MG63 (cell line): Measurements from ENCODE around the gene IRX3. TPM values are rescaled to one million over a fixed set of nuclear protein-coding genes. Genes with fewer than 3 reads are reported as not detected.
A peak's percentile ranks its signal among the peaks of the same experiment; 100 is the strongest.

Experiments used
- DNase-seq: peaks from one replicate; pipeline ENCODE4 v3.0.0-alpha.2; 2020
- H3K27me3 ChIP-seq: fragments of 250-450 bp; sonication (Bioruptor Pico); 2 replicates; pipeline ENCODE4 v1.5.1; 2020; ENCODE audit warnings: mild to moderate bottlenecking, moderate library complexity
- H3K36me3 ChIP-seq: fragments of 250-450 bp; sonication (Bioruptor Pico); 2 replicates; pipeline ENCODE4 v1.5.1; 2020; ENCODE audit warnings: mild to moderate bottlenecking, moderate library complexity
- H3K4me3 ChIP-seq: fragments of 250-450 bp; sonication (Bioruptor Pico); 2 replicates; pipeline ENCODE4 v1.5.1; 2020; ENCODE audit warnings: mild to moderate bottlenecking, moderate library complexity
- H3K9me3 ChIP-seq: fragments of 250-450 bp; sonication (Bioruptor Pico); 2 replicates; pipeline ENCODE4 v1.5.1; 2020; ENCODE audit warnings: mild to moderate bottlenecking, moderate library complexity
- total RNA-seq: library from RNA; depleted of rRNA; stranded (reverse); fragments of >200 nt; shearing (Covaris generic); gene quantifications from 2 replicates; pipeline ENCODE4 v1.2.3, GENCODE V29; 2014; ENCODE audit warnings: low replicate concordance; rRNA removed

The IRX3 gene
- 24.3 and 28.8 TPM in 2 replicates for total RNA-seq

DNA sequence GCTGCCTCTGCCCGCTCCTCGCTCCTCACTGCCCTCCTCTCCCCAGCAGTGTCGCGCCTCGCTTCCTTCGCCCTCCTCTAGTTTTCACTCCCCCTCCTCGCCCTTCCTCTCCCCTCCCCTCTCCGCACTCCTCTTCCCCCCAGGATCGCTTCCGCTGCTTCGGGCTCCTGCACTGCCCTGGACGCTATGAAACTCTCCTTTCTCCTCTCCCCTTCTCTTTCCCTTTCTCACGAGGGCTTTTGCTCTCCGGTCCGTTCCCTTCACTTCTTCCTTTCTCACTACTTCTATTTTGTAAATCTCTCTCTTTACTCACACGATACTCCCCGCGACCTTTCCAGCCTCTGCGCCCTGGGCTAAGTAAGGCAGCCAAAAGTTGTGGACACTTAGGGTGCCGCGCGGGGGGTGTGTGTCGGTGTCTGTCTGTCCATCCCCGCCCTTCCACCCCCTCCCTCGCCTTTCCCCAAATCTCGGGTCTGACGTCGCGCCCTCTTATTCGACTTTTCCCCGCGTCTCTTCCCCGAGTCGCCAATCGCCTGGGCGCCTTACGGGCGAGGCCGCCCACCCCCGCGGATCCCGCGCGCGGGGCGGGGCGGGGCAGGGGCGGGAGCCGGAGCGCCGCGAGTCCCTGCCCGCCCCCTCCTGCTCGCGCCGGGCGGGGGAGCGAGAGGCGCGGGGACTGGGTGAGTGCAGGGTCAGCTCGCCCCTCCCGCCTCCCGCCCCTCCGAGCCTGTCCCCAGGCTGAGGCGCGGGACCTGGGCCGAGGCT is at the start of gene IRX3:
IRX3 (minus strand) TSS at position 422 of the 765 bp plus-strand sequence. CDS start 737 bp downstream, outside the sequence.
- Histone ChIP-seq H3K4me3 (peak within 1 kb of the TSS; percentile 68), H3K36me3 (peaks cover 32% of the 10 kb centered on the region), H3K27me3 (no peaks in the 10 kb centered on the region), H3K9me3 (no peaks in the 10 kb centered on the region)
- DNase-seq: peak; percentile 100

DNA sequence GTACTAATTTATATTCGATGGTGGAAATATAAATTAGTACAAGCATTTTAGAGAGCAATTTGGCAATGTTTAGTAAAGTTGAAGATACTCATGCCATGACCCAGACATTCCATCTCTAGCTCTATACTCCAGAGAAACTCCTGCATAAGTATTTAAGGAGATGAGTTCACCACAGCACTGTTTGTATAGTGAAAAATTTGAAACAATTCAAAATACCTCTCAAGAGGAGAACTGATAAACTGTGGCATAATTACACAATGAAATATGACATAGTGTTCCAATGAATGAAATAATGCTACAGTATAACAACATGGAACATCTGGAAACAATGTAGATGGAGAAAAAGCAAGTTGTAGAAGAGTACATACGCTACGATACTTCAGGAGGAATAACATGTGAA is 48.6 kb upstream of the IRX3 start:
- Histone ChIP-seq H3K9me3 (no peaks in the 10 kb centered on the region), H3K36me3 (no peaks in the 10 kb centered on the region), H3K27me3 (peaks cover 3% of the 10 kb centered on the region; the same call in 1 of the 2 replicates), H3K4me3 (no peak overlapping the region)
- no peak for DNase-seq

DNA sequence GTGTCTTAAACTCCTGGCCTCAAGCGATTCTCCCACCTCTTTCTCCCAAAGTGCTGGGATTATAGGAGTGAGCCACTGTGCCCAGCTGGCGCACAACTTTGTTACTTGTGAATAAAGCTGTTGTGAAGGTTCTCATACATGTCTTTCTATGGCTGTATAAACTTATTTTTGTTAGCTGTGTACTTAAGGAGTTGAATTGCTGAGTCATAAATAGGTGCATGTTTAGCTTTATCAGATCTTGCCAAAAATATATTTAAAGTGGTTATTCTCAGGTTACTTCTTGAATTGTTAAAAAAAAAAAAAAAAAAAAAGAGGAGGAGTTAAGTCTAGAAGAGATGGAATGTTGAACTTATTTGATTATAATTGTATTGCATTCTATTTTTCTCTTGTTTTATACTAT is 47.6 kb upstream of the IRX3 start:
- H3K36me3 ChIP-seq: no peaks in the 10 kb centered on the region
- peaks cover 3% of the 10 kb centered on the region; the same call in 1 of the 2 replicates for H3K27me3 ChIP-seq
- no peak for DNase-seq

DNA sequence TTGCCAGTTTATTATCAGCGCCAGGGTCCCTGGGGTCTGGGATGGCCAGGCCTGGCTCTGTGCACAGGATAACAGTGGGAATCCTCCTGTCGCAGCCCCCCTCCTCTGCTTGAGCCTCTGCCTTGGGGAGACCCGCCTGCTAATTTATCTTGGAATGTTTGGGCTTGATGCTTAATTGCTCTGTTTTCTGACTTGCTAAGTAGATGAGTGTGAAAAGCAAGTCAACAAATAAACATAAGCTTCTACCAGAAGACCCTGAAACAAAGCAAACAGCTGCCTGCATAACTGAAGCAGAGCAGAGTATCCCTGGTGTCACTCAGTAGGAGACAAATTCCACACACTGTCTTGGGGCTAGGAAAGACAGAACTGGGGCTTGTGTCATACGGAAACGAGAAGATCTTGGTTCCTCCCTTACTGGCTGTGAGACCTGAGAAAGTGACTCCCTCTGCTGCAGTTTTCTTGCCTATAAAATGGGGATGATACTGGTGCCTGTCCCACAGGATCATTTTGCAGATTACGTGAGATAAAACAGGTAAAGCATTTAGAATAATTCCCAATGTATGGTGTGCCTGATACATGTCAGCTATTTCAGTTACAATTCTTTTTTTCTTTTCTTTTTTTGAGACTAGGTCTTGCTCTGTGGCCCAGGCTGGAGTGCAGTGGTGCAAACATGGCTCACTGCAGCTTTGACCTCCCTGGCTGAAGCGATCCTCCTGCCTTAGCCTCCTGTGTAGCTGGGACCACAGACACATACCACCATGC is 44.8 kb upstream of the IRX3 start:
- Histone ChIP-seq H3K9me3 (no peaks in the 10 kb centered on the region), H3K36me3 (no peaks in the 10 kb centered on the region), H3K4me3 (no peak overlapping the region), H3K27me3 (peaks cover 3% of the 10 kb centered on the region; the same call in 1 of the 2 replicates)
- DNase-seq: no peak

More for the DNA sequence above, 47.6 kb upstream of the IRX3 start:
- H3K4me3 ChIP-seq: no peak overlapping the region
- no peaks in the 10 kb centered on the region for H3K9me3 ChIP-seq

DNA sequence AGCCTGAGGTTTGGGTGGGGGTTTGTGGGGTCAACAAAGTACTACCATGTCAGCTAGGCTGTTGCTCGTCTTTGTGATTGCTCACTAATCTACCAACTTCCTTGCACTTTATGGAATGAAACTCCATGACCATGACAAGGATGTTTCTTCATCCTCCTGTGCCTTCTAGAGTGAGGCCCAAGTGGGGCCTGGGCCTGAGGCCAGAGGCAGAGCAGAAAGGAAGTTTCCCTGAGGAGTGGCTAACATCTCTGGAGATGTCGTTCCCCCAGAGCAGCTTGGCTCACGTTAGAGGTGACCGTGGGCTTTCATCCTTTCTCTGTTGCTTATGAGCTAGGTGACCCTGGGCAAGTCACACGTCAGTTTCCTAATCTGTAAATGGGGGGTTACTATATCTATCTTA is 41.0 kb upstream of the IRX3 start:
- DNase-seq: no peak
- Histone ChIP-seq H3K4me3 (no peak overlapping the region), H3K36me3 (no peaks in the 10 kb centered on the region), H3K27me3 (no peaks in the 10 kb centered on the region), H3K9me3 (no peaks in the 10 kb centered on the region)

DNA sequence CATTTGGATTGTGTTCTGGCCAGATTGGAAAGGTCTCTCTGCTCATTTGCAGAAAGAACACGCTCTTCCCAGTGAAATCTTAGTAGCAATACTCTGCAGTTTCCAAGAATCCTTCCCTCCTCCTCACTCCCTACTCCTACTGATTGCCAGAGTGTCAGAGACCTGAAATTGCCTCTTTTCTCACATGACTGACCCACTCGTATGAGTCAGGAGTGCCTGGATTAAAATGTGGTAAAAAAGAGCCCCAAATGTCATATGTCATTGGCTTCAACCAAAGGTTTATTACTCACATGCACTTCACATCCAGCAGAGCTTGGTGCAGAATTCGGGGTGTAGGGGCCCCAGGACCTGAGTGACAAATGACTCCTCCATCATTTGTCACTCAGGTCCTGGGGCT is 39.7 kb upstream of the IRX3 start:
- Histone ChIP-seq H3K9me3 (no peaks in the 10 kb centered on the region), H3K36me3 (no peaks in the 10 kb centered on the region), H3K4me3 (no peak overlapping the region), H3K27me3 (no peaks in the 10 kb centered on the region)
- peak; percentile 47 for DNase-seq

DNA sequence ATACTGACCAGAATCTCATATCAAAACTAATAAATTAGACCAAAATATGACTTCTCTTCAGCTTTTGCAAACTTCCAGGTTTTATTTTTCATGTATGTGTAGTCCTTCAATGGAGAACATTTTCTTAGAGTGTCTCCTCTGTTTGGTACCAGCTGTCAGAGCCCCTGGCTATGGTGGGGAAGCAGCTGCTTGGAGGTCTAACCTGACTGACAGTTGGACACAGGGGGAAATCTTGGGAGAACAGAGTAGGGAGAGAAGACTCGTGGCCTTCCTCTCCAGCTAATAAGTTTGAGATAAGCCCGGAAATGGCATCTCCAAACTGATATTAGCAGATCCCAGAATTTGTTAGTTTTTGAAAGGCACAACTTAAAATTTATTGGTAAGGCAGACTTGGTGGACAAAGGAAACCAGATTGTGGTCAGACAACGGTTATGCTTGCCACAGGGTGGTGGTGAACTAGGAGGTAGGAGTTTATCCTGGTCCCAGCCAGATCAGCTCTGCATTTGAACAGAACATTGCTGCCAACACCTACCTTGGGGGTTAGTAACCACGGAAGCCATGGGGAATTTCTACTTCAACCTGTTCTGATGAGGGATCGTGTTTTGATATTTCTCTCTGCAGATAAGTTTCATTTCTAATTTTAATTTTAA is 39.2 kb upstream of the IRX3 start:
- no peak for DNase-seq
- no peaks in the 10 kb centered on the region for H3K9me3 ChIP-seq
- no peaks in the 10 kb centered on the region for H3K36me3 ChIP-seq
- no peaks in the 10 kb centered on the region for H3K27me3 ChIP-seq
- H3K4me3 ChIP-seq: no peak overlapping the region

DNA sequence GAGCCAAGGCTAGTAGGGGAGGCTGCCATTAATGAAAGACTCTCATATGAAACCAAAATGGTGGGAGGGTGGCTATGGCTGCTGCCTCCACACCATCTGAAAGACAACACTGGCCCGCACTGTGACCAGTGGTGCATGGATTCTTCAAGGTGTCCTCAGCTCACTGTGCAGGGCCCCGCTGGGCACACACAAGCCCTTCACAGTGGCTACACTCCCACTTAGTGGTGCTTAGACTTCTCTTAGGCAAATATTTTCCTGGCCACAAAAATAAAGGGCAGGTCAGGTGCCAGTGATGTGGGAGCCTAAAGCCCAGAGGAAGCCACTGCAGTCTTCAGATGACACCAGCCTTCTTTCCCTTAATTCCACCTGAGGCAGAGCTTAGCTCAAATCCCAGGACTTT is 38.1 kb upstream of the IRX3 start:
- no peak for DNase-seq
- H3K9me3 ChIP-seq: no peaks in the 10 kb centered on the region
- no peaks in the 10 kb centered on the region for H3K27me3 ChIP-seq
- no peak overlapping the region for H3K4me3 ChIP-seq
- no peaks in the 10 kb centered on the region for H3K36me3 ChIP-seq

DNA sequence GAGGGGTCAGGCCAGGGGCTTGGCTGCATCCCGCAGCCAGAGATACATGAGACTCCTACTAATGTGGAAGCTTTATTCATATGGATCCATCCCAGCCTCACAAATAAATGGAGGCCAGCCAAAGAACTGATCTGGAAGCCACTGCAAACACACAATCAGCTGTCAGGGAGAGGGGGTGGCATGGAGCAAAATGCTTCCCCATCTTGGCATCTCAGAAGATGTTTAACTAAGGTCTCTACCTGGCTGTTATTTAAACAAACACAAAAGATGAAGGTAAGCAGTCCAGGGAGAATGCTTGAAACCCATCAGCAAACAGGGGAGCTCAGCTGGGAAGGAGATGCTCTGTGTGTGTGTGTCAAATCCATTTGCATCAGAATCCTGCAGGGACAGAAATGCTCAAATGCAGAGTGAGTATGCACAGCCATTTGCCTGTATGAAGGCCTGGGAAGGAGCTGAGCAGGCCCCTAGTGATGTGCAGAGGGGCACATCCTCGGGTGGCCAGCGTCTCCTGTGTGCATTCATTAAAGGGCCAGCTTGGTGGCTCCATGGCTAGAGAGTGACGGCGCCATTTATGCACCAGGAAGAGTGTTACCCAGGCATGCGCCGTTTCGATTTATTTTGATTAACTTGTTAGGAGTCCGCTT is 34.2 kb upstream of the IRX3 start:
- no peak for DNase-seq
- Histone ChIP-seq H3K27me3 (no peaks in the 10 kb centered on the region), H3K36me3 (no peaks in the 10 kb centered on the region), H3K9me3 (no peaks in the 10 kb centered on the region), H3K4me3 (no peak overlapping the region)

DNA sequence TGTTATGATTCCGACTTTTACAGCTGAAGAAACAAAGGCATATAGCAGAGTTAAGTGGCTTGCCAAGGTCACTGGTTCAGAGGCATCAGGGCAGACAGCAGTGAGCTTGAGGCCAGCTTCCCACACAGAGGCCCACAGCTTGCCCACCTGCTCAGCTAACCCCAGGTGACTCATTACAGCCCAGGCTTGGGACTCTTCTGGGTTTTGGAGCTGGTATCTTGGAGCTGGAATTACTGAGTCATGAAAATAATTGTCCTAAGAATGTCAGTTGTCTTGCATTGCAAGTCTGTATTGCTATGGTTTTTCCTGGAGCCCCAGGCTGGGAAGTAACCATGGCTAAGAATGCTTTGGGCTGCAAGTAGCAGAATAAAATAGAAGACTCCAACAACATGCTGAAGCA is 32.4 kb upstream of the IRX3 start:
- Histone ChIP-seq H3K27me3 (no peaks in the 10 kb centered on the region), H3K4me3 (no peak overlapping the region), H3K9me3 (no peaks in the 10 kb centered on the region), H3K36me3 (no peaks in the 10 kb centered on the region)
- peak; percentile 73 for DNase-seq

DNA sequence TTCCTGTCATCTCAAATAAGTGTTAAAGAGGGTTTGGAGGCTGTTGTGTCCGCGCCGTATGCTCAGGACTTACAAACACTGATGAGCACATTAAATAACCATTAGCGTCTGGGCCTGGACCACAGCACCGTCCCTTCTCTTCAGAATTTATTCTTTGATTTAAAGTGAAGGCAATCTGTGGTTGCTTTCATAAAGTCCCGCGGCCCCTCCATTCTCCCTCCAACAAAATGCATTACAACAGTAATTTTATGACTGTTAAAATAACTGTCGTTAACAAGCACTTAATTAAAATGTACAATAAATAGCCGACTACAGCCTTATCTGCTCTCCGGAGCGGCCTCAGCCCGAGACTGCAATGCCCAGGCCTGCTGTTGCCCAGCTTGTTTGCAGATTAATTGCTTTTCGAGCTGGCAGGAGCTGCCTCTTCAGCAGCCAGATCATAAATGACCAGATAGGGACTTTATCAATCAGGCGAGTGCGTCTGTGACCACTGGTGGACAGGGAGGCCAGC is 30.6 kb upstream of the IRX3 start:
- no peak for DNase-seq
- Histone ChIP-seq H3K27me3 (no peaks in the 10 kb centered on the region), H3K4me3 (no peak overlapping the region), H3K36me3 (no peaks in the 10 kb centered on the region), H3K9me3 (no peaks in the 10 kb centered on the region)

DNA sequence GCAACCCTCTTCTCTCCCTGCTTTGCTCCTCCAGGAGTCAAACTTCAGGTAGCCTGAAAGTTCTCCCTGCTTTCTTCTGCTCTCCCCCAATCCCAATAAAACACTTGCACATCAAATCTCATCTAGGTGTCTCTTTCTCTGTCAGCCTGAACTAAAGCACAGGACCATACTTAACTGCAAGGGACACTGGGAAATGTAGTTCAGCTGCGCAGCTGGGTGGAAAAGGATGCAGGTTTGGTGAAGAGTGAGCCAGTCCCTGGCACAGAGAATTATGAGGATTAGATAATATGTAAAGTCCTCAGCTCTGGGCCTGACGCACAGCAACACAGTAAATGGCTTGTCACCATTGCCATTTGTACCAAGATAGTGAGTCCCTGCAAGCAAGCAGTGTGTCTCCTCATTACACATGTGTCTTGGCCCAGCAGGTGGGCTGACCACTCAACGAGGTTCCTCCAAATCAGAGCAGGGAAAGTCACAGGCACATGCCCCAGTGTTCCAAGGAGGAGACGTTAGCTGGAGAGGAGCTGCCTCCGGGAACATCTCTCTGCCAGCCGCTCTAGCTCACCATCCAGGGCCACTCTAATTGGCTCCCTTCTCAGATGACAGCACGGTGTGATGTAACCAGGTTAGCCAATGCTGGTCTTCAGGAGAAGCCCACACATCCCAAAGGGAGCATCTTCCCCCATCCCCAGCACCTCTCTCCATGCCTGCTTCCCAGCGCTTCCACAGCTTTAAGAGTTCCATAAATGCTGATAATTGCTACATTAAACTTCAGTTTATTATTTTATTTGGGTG is 29.7 kb upstream of the IRX3 start:
- Histone ChIP-seq H3K9me3 (no peaks in the 10 kb centered on the region), H3K27me3 (no peaks in the 10 kb centered on the region), H3K4me3 (no peak overlapping the region), H3K36me3 (no peaks in the 10 kb centered on the region)
- DNase-seq: no peak

DNA sequence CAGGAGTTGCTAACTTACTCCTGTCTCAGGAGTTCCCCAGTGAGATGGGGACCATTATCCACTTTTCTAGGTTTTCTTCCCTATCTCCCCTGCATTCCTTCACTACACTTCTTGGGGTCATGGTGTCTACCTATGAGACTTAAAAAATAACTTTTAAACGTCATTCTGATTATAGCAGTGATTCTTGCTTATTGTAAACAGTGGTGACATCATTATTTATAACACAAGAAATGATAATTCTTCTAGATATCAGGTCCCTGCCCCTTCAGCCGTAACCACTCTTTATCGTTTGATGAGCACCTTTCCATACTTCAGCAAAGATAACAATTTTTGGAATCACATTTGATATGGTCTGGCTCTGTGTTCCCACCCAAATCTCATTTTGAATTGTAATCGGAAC is 27.2 kb upstream of the IRX3 start:
- peaks cover 6% of the 10 kb centered on the region; the same call in 1 of the 2 replicates for H3K27me3 ChIP-seq
- H3K36me3 ChIP-seq: no peaks in the 10 kb centered on the region
- no peak for DNase-seq

DNA sequence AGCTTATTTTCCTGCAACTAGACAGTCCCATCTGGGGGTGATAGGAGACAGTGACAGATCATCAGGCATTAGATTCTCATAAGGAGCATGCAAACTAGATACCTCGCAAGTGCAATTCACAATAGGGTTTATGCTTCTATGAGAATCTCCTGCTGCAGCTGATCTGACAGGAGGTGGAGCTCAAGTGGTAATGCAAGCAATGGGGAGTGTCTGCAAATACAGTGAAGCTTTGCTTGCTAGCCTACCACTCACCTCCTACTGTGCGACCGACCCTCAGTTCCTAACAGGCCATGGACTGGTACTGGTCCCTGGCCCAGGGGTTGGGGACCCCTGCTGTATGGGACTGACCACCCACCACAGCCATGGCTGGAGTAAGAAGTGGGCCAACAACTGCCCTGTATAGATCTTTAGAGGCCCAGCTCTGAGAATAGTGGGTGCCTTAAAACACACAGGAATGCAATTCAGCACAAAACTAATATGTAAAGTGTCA is 26.0 kb upstream of the IRX3 start:
- Histone ChIP-seq H3K4me3 (no peak overlapping the region), H3K27me3 (peaks cover 6% of the 10 kb centered on the region; the same call in 1 of the 2 replicates), H3K36me3 (no peaks in the 10 kb centered on the region), H3K9me3 (no peaks in the 10 kb centered on the region)
- no peak for DNase-seq

More for the DNA sequence above, 27.2 kb upstream of the IRX3 start:
- Histone ChIP-seq H3K9me3 (no peaks in the 10 kb centered on the region), H3K4me3 (no peak overlapping the region)

DNA sequence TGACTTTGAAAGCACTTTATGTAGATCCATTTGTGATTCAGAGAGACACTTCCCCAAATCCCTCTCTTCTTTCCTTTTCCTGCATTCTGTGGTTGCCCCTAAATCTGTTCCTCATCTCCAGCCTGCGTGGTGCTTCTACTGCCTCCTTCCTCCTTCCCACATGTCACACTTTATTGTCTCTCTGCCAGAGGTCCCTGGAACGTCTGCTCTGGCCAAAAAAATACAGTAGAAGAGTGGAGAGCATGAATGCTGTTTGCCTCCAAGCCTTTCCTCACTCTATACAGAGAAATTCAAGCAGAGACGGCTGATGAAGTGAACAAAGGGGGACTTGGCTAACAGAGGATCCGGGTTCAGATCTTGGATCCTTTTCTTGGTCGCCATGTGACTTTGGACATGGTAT is 22.8 kb upstream of the IRX3 start:
- no peaks in the 10 kb centered on the region; the same call in 1 of the 2 replicates for H3K9me3 ChIP-seq
- no peaks in the 10 kb centered on the region for H3K36me3 ChIP-seq
- DNase-seq: no peak
- peaks cover 6% of the 10 kb centered on the region; the same call in 1 of the 2 replicates for H3K27me3 ChIP-seq
- no peak overlapping the region for H3K4me3 ChIP-seq

DNA sequence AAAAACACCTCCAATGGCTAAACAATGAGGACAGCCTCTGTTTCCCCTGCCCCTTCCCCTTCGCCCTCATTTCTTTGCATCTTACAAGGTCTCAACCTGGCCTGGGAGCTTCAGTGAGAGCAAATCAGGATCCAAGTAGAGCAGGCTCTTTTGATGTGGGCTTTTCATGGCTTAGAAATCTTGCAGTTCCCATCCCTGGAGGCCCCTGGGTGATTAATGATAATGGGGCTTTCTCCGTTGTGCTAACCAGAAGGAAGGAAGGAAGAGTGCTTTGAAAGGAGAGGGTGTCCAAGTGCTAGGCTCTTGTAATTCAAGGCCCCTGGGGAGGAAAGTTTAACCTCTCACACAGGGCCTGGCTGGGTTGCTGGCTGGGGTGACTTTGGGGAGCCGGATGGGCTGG is 18.5 kb upstream of the IRX3 start:
- Histone ChIP-seq H3K36me3 (no peaks in the 10 kb centered on the region), H3K9me3 (no peaks in the 10 kb centered on the region; the same call in 1 of the 2 replicates), H3K4me3 (no peak overlapping the region), H3K27me3 (no peaks in the 10 kb centered on the region; the same call in 1 of the 2 replicates)
- no peak for DNase-seq
